ENCODE results near the gene SLC23A2.
A peak's percentile ranks its signal among the peaks of the same experiment; 100 is the strongest.
"Not testable (repeated sequence)": the region's sequence is repeated elsewhere in the genome, so short reads cannot be mapped to it uniquely, and the experiment has no call there.

The SLC23A2 gene

DNA sequence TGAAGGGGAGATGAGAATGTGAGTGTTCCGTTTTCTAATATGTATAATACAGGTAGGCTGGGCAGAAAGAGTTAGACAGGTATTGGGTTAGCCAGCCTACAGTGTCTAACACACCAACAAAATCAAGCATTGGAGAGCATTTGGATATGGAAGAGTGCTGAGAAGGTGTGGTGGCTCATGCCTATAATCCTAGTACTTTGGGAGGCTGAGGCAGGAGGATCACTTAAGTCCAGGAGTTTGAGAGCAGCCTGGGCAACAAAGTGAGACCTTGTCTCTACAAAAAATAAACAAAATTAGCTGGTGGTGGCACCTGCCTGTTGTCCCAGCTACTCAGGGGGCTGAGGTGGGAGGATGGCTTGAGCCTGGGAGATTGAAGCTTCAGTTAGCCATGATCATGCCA, 38.6 kb upstream of the SLC23A2 start:
- in situ Hi-C loops (cut with HindIII; ENCODE audit: low sequenced_read_pairs): no loop called here
- DNase-seq (ENCODE audit: low read depth, low spot score): no peak
- H3K4me3 ChIP-seq (ENCODE audit: low read depth, low read length): no peak overlapping the region
- TF ChIP-seq, protein P1, sequence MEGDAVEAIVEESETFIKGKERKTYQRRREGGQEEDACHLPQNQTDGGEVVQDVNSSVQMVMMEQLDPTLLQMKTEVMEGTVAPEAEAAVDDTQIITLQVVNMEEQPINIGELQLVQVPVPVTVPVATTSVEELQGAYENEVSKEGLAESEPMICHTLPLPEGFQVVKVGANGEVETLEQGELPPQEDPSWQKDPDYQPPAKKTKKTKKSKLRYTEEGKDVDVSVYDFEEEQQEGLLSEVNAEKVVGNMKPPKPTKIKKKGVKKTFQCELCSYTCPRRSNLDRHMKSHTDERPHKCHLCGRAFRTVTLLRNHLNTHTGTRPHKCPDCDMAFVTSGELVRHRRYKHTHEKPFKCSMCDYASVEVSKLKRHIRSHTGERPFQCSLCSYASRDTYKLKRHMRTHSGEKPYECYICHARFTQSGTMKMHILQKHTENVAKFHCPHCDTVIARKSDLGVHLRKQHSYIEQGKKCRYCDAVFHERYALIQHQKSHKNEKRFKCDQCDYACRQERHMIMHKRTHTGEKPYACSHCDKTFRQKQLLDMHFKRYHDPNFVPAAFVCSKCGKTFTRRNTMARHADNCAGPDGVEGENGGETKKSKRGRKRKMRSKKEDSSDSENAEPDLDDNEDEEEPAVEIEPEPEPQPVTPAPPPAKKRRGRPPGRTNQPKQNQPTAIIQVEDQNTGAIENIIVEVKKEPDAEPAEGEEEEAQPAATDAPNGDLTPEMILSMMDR (IDR thresholded peaks at IDR 0.05; ENCODE audit: low read depth, low read length): no peak

DNA sequence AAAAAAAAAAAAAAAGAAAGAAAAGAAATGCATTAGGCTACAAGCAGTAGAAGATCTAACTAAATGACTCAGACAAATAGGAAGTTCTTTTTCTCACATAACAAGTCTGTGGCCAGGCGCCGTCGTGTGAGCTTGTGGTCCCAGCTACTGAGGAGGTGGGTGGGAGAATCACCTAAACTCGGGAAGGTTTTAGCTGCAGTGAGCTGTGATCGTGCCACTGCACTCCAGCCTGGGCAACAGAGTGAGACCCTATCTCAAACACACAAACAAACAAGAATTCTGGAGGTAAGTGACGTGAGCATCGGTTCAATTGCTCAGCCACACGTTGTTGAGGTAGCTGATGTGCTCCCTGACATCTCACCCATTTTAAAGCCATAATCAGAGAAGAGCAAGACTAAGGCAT, 37.9 kb upstream of the SLC23A2 start:
- in situ Hi-C loops (cut with HindIII; ENCODE audit: low sequenced_read_pairs): no loop called here
- TF ChIP-seq, protein P1 (IDR thresholded peaks at IDR 0.05; ENCODE audit: low read depth, low read length): no peak
- H3K4me3 ChIP-seq (ENCODE audit: low read depth, low read length): no peak overlapping the region
- no peak for DNase-seq (ENCODE audit: low read depth, low spot score)

DNA sequence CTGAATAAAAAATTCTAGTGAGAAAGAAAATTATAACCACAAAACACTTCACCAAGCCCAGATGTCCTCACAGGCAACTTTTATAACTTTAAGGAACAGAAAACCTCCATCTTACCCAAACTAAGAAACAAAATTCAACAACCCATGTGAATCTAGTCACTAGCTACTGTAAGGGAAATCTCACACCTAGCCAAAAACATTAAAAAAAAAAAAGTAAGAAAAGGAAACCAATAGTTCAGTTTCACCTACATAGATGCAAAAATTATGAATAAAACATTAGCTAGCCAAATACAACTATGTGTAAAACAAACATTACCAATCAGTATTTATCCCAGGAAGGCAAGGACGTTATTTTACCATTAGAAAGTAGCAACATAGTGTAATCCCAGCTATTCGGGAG, 35.5 kb upstream of the SLC23A2 start:
- H3K4me3 ChIP-seq (ENCODE audit: low read depth, low read length): no peak overlapping the region
- no peak for DNase-seq (ENCODE audit: low read depth, low spot score)
- TF ChIP-seq, protein P1 (IDR thresholded peaks at IDR 0.05; ENCODE audit: low read depth, low read length): no peak
- in situ Hi-C loops (cut with HindIII; ENCODE audit: low sequenced_read_pairs): no loop called here

DNA sequence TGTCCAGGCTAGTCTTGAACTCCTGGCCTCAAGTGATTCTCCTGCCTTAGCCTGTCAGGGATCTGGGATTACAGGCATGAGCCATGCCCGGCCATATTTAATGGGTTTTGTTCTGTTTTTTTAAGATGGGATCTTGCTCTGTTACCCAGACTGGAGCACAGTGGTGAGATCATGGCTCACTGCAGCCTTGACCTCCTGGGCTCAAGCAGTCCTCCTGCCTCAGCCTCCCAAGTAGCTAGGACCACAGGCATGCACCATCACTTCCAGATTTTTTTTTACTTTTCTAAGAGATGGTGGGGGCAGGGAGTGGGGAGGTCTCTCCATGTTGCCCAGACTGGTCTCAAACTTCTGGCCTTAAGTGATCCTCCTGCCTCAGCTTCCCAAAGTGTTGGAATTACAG, 34.2 kb upstream of the SLC23A2 start:
- in situ Hi-C loops (cut with HindIII; ENCODE audit: low sequenced_read_pairs); DNase-seq (ENCODE audit: low read depth, low spot score); H3K4me3 ChIP-seq (ENCODE audit: low read depth, low read length): not testable (repeated sequence)

DNA sequence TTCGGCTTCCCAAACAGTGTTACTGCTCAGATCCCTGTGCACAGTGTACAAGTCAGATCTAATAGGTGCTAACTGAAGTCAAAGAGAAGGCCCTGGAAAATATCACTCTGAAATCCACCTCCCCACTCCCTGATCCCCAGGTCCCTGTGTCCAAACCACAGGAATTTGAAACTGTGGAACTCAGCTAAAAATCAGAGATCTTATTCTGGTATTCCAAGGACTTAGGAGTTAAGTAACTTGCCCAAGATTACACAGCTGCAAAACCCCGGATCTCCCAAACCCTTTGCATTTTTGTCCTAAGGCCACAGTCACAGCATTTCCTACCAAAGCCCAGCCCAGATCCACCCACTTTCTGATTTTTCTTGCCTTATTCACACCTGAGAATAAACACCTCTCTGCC, 32.3 kb upstream of the SLC23A2 start:
- TF ChIP-seq, protein P1 (IDR thresholded peaks at IDR 0.05; ENCODE audit: low read depth, low read length): no peak

DNA sequence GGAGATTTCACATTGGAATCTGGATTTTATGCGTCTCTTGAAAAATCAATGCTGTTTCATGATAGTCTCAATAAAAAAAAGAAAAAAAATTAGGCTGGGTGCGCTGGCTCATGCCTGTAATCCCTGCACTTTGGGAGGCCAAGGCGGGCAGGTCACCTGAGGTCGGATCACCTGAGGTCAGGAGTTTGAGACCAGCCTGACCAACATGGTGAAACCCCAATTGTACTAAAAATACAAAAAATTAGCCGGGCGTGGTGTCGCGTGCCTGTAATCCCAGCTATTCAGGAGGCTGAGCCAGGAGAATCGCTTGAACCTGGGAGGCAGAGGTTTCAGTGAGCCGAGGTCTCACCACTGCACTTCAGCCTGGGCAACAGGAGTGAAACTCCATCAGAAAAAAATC, 30.4 kb upstream of the SLC23A2 start:
- H3K4me3 ChIP-seq (ENCODE audit: low read depth, low read length); in situ Hi-C loops (cut with HindIII; ENCODE audit: low sequenced_read_pairs); DNase-seq (ENCODE audit: low read depth, low spot score): not testable (repeated sequence)

More for the DNA sequence above, 32.3 kb upstream of the SLC23A2 start:
- no peak overlapping the region for H3K4me3 ChIP-seq (ENCODE audit: low read depth, low read length)
- in situ Hi-C loops (cut with HindIII; ENCODE audit: low sequenced_read_pairs): no loop called here
- DNase-seq (ENCODE audit: low read depth, low spot score): peak; percentile 18

DNA sequence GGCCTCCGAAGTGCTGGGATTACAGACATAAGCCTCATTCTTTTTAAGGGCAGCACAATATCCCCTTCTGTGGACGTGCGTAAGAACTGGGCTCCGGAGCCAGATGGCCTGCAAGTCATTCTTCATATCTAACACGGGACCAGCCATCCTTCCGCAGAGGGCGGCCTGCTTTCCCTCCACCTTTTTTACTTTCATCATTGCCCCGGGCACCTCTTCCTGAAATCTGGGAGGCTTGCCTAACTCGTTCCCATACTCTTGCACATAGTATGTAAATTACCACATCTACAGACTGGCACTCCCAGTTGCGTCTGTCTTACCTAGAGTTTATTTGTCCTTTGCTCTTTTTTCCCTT, 29.9 kb upstream of the SLC23A2 start:
- no peak for DNase-seq (ENCODE audit: low read depth, low spot score)
- in situ Hi-C loops (cut with HindIII; ENCODE audit: low sequenced_read_pairs): no loop called here
- TF ChIP-seq, protein P1 (IDR thresholded peaks at IDR 0.05; ENCODE audit: low read depth, low read length): no peak
- H3K4me3 ChIP-seq (ENCODE audit: low read depth, low read length): no peak overlapping the region

Data from astrocyte of the spinal cord (primary cell).